ENCODE data around the gene MRPL36.

- TF ChIP-seq EZH2phosphoT487 (IDR thresholded peaks at IDR 0.05; ENCODE audit: low read depth) = no peak
- TF ChIP-seq CTCF (IDR thresholded peaks at IDR 0.05; ENCODE audit: low read depth, low read length) = no peak
These were observed 15.6 kb upstream of the MRPL36 start for GRCh38 chr5:1815071-1815786.

All from OCI-LY3 (cell line).